Activated T-cell treated with anti-CD3 and anti-CD28 coated beads, Interleukin-2, amount 50 U/mL, for 24 hours (primary cell): ENCODE data around the gene RBL2.

Source experiments
- DNase-seq: peaks from one replicate; pipeline ENCODE4 v3.0.0-alpha.2; 2020
- H3K27ac Mint-ChIP-seq: 2 replicates; pipeline ENCODE4 v1.8.0; 2020; ENCODE audit warnings: mild to moderate bottlenecking, mixed read lengths
- H3K27me3 Mint-ChIP-seq: 2 replicates; pipeline ENCODE4 v1.8.0; 2020; ENCODE audit warnings: mixed read lengths
- H3K36me3 Mint-ChIP-seq: 2 replicates; pipeline ENCODE4 v1.8.0; 2020; ENCODE audit warnings: low read depth, mixed read lengths
- H3K4me1 Mint-ChIP-seq: 2 replicates; pipeline ENCODE4 v1.8.0; 2020; ENCODE audit warnings: low read depth, mixed read lengths
- H3K4me3 Mint-ChIP-seq: 2 replicates; pipeline ENCODE4 v1.8.0; 2020; ENCODE audit warnings: mild to moderate bottlenecking, moderate library complexity, mixed read lengths
- H3K9me3 Mint-ChIP-seq: 2 replicates; pipeline ENCODE4 v1.8.0; 2020; ENCODE audit warnings: mixed read lengths

Gene RBL2

DNA sequence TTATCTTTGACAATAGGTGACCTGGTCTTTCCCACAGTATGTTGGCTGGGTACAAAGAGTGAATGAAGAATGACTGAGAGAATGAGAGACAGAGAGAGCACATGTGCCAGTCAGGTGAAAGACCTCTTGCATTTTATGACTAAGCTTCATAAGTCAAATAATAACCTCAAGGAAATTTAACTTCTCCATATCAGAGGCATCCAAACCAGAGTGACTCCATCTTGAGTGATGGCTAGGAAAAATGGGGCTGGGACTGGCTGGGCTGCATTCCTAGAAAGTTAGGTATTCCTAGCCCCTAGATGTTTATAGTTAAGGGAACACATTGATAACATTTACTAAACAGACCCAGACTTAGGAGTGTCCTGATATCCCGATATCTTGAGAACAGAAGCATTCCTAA lies 3.9 kb upstream of the RBL2 start:
- no peak for DNase-seq
- Mint-ChIP-seq H3K27ac (no peak overlapping the region), H3K4me3 (no peak overlapping the region), H3K36me3 (peaks cover 8% of the 10 kb centered on the region), H3K4me1 (peaks cover 9% of the 10 kb centered on the region), H3K27me3 (no peaks in the 10 kb centered on the region), H3K9me3 (no peaks in the 10 kb centered on the region)

GRCh38 chr16:53433509-53433908 lies 762 bp upstream of the RBL2 start:
- Mint-ChIP-seq H3K27me3 (no peaks in the 10 kb centered on the region), H3K4me1 (peaks cover 39% of the 10 kb centered on the region), H3K9me3 (no peaks in the 10 kb centered on the region), H3K36me3 (peaks cover 16% of the 10 kb centered on the region), H3K27ac (peak overlapping the region; percentile 91), H3K4me3 (peak overlapping the region; percentile 90)
- DNase-seq, result no peak

GRCh38 chr16:53433930-53434376 lies 318 bp upstream of the RBL2 start:
- Mint-ChIP-seq H3K27ac (peak overlapping the region; percentile 91), H3K36me3 (peaks cover 17% of the 10 kb centered on the region), H3K9me3 (no peaks in the 10 kb centered on the region), H3K27me3 (no peaks in the 10 kb centered on the region), H3K4me3 (peak overlapping the region; percentile 90), H3K4me1 (peaks cover 41% of the 10 kb centered on the region)
- no peak for DNase-seq

- H3K36me3 Mint-ChIP-seq, result peaks cover 29% of the 10 kb centered on the region
- H3K4me3 Mint-ChIP-seq, result peak overlapping the region; percentile 90
- peaks cover 49% of the 10 kb centered on the region for H3K4me1 Mint-ChIP-seq
- DNase-seq, result peak; percentile 74
- H3K27ac Mint-ChIP-seq, result peak overlapping the region; percentile 93
- no peaks in the 10 kb centered on the region for H3K27me3 Mint-ChIP-seq
- H3K9me3 Mint-ChIP-seq, result no peaks in the 10 kb centered on the region
These were observed 906 bp downstream of the RBL2 start for GRCh38 chr16:53435066-53435688.

DNA sequence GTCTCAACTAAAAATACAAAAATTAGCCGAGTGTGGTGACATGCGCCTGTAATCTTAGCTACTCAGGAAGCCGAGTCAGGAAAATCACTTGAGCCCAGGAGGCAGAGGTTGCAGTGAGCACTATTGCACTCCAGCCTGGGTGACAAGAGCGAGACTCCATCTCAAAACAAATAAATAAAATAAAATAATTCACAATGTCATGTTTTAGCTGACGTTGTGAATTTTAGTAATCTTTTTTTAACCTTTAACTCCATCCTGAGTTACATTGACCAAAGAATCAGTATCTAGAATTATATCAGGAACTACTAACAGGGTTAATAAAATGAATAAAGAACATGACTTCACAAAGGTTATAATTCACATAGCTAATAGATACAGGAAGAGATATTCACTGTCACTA lies 5.9 kb downstream of the RBL2 start:
- Mint-ChIP-seq H3K4me1 (peaks cover 52% of the 10 kb centered on the region), H3K27ac (no peak overlapping the region), H3K36me3 (peaks cover 68% of the 10 kb centered on the region)

GRCh38 chr16:53445534-53445933 lies 11.3 kb downstream of the RBL2 start:
- H3K9me3 Mint-ChIP-seq, result no peaks in the 10 kb centered on the region
- peak overlapping the region; percentile 78 for H3K27ac Mint-ChIP-seq
- peaks cover 80% of the 10 kb centered on the region for H3K36me3 Mint-ChIP-seq
- no peaks in the 10 kb centered on the region for H3K27me3 Mint-ChIP-seq
- DNase-seq, result no peak
- H3K4me3 Mint-ChIP-seq, result no peak overlapping the region
- peaks cover 44% of the 10 kb centered on the region for H3K4me1 Mint-ChIP-seq

More for the DNA sequence above, 5.9 kb downstream of the RBL2 start:
- Mint-ChIP-seq H3K4me3 (no peak overlapping the region), H3K9me3 (no peaks in the 10 kb centered on the region), H3K27me3 (no peaks in the 10 kb centered on the region)
- no peak for DNase-seq

- peak overlapping the region; percentile 78 for H3K27ac Mint-ChIP-seq
- peaks cover 78% of the 10 kb centered on the region for H3K36me3 Mint-ChIP-seq
- no peaks in the 10 kb centered on the region for H3K9me3 Mint-ChIP-seq
- DNase-seq, result no peak
- H3K4me1 Mint-ChIP-seq, result peaks cover 46% of the 10 kb centered on the region
- H3K4me3 Mint-ChIP-seq, result no peak overlapping the region
- H3K27me3 Mint-ChIP-seq, result no peaks in the 10 kb centered on the region
These were observed 11.8 kb downstream of the RBL2 start for GRCh38 chr16:53446090-53446489.

- Mint-ChIP-seq H3K36me3 (peaks cover 72% of the 10 kb centered on the region), H3K4me3 (peak overlapping the region; percentile 25), H3K9me3 (no peaks in the 10 kb centered on the region), H3K4me1 (peaks cover 67% of the 10 kb centered on the region), H3K27ac (peak overlapping the region; percentile 64), H3K27me3 (no peaks in the 10 kb centered on the region)
- DNase-seq, result no peak
These were observed 15.7 kb downstream of the RBL2 start for GRCh38 chr16:53449816-53450517.

- DNase-seq, result no peak
- peaks cover 84% of the 10 kb centered on the region for H3K4me1 Mint-ChIP-seq
- peak overlapping the region; percentile 74 for H3K27ac Mint-ChIP-seq
- no peaks in the 10 kb centered on the region for H3K9me3 Mint-ChIP-seq
- H3K36me3 Mint-ChIP-seq, result peaks cover 77% of the 10 kb centered on the region
- H3K27me3 Mint-ChIP-seq, result no peaks in the 10 kb centered on the region
- H3K4me3 Mint-ChIP-seq, result no peak overlapping the region
These were observed 19.7 kb downstream of the RBL2 start for GRCh38 chr16:53453928-53454327.

DNA sequence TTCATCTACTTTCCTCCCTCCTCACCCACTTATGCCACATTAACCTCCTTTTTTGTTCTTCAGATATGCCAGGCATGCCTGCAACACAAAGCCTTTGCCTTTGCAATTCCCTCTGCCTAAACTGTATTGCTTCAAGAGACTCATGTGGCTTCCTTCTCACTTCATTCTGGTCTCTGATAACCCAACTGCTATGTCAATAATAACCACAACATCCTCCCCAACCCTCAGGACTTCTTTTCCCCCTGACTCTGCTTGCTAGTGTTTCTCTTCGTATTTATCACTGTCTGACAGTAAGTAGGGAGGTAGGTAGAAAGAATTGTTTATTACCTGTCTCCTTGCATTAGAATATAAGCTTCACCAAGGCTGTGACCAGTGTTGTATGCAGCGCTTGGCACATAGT lies 22.4 kb downstream of the RBL2 start:
- DNase-seq, result no peak
- peaks cover 88% of the 10 kb centered on the region for H3K4me1 Mint-ChIP-seq
- H3K27ac Mint-ChIP-seq, result peak overlapping the region; percentile 92
- H3K9me3 Mint-ChIP-seq, result no peaks in the 10 kb centered on the region
- H3K4me3 Mint-ChIP-seq, result peak overlapping the region; percentile 45
- no peaks in the 10 kb centered on the region for H3K27me3 Mint-ChIP-seq
- H3K36me3 Mint-ChIP-seq, result peaks cover 88% of the 10 kb centered on the region

DNA sequence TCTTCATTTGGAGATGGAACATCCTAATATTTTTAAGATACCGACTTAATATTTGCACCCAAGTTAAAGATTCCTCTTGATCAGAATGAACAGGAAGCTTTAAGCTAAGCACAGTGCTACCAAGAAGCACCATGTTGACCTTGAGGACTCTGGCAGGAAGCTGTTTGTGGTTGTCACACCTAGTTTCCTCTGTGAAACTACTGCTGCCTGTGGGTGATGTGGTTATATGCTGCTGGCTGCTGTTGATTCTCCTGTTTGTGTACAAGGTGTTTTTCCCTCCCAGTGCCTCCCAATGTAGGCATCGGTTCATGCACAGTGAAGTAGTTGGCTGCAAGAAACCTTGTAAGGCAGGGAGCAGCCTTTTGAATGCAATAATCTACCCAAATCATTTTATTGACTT lies 23.4 kb downstream of the RBL2 start:
- DNase-seq, result peak; percentile 58
- Mint-ChIP-seq H3K4me3 (peak overlapping the region; percentile 55), H3K27me3 (no peaks in the 10 kb centered on the region), H3K4me1 (peaks cover 89% of the 10 kb centered on the region), H3K27ac (peak overlapping the region; percentile 92), H3K36me3 (peaks cover 91% of the 10 kb centered on the region), H3K9me3 (no peaks in the 10 kb centered on the region)

DNA sequence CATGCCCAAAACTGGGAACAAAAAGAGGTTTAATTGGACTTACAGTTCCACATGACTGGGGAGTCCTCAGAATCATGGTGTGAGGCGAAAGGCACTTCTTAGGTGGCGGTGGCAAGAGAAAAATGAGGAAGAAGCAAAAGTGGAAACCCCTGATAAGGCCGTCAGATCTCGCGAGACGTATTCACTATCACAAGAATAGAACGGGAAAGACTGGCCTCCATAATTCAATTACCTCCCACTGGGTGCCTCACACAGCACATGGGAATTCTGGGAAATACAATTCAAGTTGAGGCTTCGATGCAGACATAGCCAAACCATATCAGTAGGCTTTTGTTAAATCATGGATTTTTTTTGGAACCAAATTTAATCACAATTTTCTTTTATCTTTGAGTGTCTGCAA lies 24.4 kb downstream of the RBL2 start:
- Mint-ChIP-seq H3K9me3 (no peaks in the 10 kb centered on the region), H3K36me3 (peaks cover 89% of the 10 kb centered on the region), H3K27me3 (no peaks in the 10 kb centered on the region), H3K4me3 (no peak overlapping the region), H3K27ac (peak overlapping the region; percentile 92), H3K4me1 (peaks cover 85% of the 10 kb centered on the region)
- DNase-seq, result no peak

DNA sequence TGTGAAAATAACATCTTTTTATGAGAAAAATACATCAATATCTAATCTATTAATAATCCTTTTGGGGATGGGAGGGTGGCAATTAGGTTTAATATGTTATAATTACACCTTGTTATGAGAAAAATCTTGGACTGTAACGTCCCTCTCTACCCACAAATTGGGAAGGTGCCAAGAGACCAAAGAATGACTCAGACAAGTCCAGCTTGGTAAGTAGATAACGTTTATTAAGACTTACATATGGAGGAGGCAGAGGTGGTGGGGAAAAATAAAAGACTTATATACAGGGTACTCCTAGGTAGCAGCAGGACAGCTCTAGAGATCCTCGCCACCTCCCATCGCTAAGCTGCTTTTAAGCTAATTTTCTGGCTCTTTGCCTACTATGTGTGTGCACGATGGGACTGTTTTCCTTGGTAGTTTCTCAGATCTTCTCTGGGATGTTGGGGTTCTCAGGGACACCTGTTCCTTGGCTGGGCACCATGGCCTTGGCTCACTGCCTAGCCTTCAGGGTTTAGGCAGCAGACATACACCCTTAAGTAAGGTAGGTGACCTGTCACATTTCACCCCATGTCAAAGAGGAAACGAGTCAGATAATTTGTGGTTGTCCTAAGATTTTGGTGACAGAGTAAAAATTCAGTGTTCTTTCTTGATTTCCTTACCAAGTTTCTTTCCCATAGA lies 31.5 kb downstream of the RBL2 start:
- no peaks in the 10 kb centered on the region for H3K9me3 Mint-ChIP-seq
- no peak for DNase-seq
- peaks cover 49% of the 10 kb centered on the region for H3K4me1 Mint-ChIP-seq
- H3K4me3 Mint-ChIP-seq, result no peak overlapping the region
- H3K36me3 Mint-ChIP-seq, result peaks cover 95% of the 10 kb centered on the region
- H3K27ac Mint-ChIP-seq, result peak overlapping the region; percentile 56
- H3K27me3 Mint-ChIP-seq, result no peaks in the 10 kb centered on the region

DNA sequence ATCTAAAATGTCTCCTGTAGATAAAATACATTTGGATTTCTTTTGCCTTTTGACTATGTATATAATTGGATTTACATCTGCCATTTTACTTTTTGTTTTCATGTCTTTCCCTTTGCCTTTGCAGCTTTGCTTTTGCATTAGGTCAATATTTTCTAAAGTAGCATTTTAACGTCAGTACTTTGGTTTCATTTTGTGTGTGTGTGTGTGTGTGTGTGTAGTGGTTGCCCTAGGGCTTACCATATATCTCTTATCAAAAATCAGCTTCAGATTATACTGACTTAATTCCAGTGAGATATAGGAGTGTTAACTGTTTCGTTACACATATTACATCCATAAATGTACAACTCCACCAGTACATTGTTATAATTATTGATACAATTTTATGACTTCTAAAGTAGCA lies 42.6 kb downstream of the RBL2 start:
- Mint-ChIP-seq H3K27me3 (no peaks in the 10 kb centered on the region), H3K4me1 (peaks cover 57% of the 10 kb centered on the region), H3K9me3 (peaks cover 2% of the 10 kb centered on the region), H3K4me3 (peak overlapping the region; percentile 6), H3K36me3 (peaks cover 94% of the 10 kb centered on the region), H3K27ac (peak overlapping the region; percentile 72)
- DNase-seq, result no peak

GRCh38 chr16:53478965-53479364 lies 44.7 kb downstream of the RBL2 start:
- Mint-ChIP-seq H3K36me3 (peaks cover 94% of the 10 kb centered on the region), H3K27me3 (no peaks in the 10 kb centered on the region), H3K4me3 (no peak overlapping the region), H3K27ac (no peak overlapping the region), H3K9me3 (peaks cover 2% of the 10 kb centered on the region), H3K4me1 (peaks cover 58% of the 10 kb centered on the region)
- DNase-seq, result no peak
